HT1080 (cell line): ENCODE results near the gene SLIT3. TPM values are rescaled to one million over a fixed set of nuclear protein-coding genes. Genes with fewer than 3 reads are reported as not detected.
A peak's percentile ranks its signal among the peaks of the same experiment; 100 is the strongest.

Source experiments
- DNase-seq: peaks from one replicate; pipeline ENCODE4 v3.0.0-alpha.2; 2015; ENCODE audit warnings: low read depth
- total RNA-seq: library from RNA; depleted of rRNA; stranded (reverse); fragments of >200 nt; shearing (Covaris generic); gene quantifications from 2 replicates; pipeline ENCODE4 v1.2.3, GENCODE V29; 2014

SLIT3 gene
- total RNA-seq, 1 experiment from 2014 or later = 0.08 TPM

DNA sequence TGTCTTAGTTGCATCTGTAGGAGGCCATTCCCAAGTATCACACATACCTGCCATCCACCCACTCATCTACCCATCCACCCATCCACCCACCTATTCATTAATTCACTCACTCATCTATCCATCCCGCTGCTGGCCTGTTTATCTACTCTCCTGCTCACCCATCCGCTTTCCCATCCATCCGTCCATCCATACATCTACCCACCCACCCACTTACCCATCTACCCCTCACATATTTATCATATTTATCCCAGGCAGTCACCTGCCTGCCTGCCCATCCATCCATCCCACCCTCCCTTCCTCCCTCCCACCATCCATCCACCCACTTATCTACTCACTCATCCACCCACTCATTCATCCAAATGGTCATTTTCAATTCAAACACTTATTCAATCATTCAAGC, 577.9 kb downstream of the SLIT3 start:
- no peak for DNase-seq

DNA sequence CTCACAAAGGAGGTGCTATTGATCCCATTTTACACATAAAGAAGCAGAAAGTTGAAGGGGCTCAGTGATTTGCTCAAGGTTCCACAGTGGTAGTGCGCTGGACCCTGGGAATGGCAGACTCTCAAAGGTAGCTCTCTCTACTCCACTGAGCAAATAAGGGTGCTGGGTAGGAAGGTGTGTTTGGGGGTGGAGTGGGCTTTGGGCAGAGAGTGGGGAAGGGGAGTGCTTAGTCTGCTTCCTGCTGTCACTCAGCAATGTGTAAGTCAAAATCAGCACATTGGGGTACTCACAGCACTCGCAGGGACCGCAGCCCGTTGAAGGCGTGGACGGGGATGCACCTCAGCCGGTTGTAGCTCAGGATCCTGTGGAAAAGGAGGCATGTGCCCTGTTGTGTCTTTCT, 579.0 kb downstream of the SLIT3 start:
- DNase-seq = no peak

DNA sequence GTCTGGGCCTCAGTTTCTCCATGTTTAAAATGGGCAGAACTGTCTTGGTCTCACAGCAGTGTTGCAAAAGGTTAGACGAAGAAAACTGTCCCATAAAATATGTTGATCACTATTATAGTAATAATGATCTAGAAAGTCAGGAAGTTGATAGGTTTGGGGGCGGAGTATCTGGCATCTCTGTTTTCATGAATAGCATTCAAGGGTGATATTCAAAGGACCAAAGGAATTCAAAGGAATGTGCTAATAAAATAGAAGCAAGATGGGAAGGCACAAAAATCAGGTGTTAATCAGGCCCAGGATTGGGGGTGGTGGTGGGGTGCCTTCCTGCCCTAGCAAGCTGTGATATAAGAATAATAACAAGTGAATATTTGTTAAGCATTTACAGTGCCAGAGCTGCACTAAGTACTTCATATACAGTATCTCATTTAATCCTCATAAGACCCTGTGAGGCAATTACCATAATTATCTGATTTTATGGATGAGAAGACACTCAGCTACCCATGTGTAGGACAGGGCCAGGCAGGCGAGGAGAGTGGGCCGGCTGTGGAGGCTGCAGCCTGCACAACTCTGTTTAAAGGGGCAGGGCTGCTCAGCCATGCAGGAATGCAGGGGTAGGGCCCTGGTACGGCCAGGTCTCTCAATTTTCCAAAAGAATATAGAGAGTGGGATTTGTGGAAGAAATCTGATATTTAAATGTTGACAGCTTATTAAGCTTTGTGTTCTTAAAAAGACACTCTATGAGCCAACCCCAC, 579.8 kb downstream of the SLIT3 start:
- DNase-seq = no peak

DNA sequence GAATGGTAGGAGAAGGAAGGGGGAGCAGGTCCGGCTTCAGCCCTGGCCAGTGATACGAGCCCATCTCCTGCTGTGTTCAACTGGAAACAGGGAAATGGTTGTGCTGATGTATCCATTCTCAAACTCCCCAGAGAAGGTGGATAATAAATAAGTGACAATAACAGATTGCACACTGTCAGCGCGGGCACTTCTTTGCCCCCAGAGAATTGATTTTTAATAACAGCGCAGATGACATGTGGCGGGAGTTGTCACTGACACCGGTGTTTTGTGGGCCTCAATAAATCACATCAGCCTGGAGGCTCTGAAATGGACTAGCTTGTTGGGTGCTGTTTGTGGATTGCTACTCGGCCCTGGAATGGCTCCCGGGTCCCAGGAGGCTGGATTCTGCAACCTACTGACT, 580.4 kb downstream of the SLIT3 start:
- no peak for DNase-seq

GRCh38 chr5:168714046-168714445, 586.9 kb downstream of the SLIT3 start:
- peak; percentile 35 for DNase-seq

GRCh38 chr5:168713051-168713450, 587.9 kb downstream of the SLIT3 start:
- no peak for DNase-seq

- DNase-seq = peak; percentile 96
These were observed 588.5 kb downstream of the SLIT3 start for GRCh38 chr5:168712280-168712924.

DNA sequence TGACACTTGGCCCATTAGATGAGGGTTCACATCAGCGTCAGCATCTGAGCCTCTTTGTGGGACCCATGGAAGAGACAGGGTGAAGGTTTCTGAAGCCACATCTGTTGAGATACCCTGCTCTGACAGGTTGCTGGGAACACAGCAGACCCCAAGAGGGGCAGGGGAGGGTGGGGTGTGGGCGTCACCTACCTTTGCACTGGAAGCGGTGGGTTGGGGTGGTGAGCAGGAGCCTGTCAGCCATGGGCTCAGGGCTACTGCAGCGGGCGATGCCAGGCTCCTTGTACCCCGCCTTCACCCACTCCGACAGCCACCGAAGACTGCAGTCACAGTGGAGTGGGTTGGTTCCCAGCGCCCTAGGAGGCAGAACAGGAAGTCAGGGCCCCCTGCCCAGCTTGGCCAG, 590.2 kb downstream of the SLIT3 start:
- no peak for DNase-seq

GRCh38 chr5:168707716-168708695, 592.9 kb downstream of the SLIT3 start:
- no peak for DNase-seq

- DNase-seq = peak; percentile 40
These were observed 594.3 kb downstream of the SLIT3 start for GRCh38 chr5:168706655-168707069.

DNA sequence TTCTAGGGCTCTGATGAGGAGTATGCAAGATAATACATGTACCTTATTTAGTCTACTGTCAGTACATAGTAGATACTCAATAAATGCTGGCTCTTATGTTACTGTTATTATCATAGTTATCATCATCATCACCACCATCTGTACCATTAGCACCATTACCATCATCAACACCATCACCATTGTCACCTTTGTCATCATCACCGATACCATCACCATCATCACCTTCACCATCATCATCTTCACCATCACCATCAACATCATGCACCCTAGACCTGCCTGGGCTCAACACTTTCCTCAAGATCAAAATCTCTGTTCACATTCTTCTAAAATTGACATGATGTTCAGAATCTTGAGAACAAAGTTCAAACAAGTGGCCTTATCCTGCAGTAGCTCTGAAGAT, 595.6 kb downstream of the SLIT3 start:
- DNase-seq = no peak

GRCh38 chr5:168702511-168702910, 598.4 kb downstream of the SLIT3 start:
- no peak for DNase-seq

GRCh38 chr5:168701641-168702040, 599.3 kb downstream of the SLIT3 start:
- DNase-seq = no peak

GRCh38 chr5:168699002-168699401, 601.9 kb downstream of the SLIT3 start:
- no peak for DNase-seq

DNA sequence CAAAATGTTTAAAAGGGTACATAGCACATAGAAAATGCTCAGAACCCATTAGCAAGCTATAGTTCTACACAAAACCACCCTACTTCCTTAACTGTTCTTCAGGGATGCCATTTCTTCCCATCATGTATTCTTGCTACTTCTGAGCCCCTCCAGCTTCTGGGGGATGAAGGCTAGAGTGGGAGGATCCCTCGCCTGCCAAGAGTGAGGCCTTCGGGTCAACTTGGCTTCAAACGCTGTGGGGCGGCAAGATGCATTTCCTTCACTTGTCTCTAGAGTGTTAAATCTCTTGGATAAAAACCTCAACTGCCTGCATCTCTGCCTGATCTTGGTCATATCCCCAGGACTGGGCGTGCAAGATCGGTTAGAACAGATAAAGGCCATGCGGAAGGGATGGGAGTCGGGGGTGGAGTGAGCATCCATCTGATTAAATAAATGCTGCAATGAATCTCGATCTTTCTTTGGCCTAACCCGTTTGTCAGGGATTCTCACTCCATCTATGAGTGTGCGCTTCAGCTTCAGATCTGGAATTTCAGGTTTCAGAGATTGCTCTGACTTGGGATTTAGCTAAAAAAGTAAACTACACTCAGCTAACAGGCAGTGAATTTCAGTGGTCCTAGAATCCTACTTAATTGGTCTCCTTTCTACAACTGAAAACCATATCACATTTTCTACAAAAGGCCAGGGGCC, 603.8 kb downstream of the SLIT3 start:
- no peak for DNase-seq

DNA sequence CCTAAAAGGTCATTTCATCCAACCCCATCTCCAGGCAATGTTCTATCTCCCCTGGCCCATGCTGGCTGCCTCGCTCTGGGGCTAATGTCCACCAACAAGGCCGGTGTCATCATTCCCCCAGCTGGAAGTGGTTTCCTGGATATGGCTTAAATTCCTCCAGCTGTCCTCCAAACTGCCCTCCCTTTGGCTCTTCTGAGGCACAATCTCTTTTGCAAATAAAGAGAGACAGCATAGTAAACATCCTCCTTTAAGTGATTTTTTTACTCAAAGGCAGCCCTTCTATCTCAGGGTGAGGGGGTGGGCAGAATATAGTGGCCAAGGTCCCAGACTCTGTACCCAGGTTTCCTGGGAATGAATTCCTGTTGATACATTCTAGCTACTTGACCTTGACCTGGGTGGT, 604.3 kb downstream of the SLIT3 start:
- DNase-seq = no peak

- DNase-seq = no peak
These were observed 605.6 kb downstream of the SLIT3 start for GRCh38 chr5:168695301-168695835.

DNA sequence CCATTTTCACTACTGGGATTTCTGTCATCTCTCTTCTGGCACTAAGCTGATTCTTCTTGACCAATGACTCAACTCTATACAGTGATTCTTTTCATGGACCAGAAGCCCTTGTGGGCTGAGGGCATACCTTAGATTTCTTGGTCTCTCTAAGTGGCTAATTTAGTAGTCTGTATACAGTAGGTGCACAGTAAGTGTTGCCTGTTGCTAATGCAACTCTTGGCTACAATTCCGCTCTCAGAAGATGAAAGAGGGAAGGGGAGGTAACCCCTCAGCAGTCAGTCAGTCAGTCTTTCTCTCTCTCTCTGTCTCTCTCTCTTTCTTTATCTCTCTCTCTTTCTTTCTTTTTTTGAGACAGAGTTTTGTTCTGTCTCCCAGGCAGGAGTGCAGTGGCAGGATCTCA, 606.6 kb downstream of the SLIT3 start:
- DNase-seq = no peak

DNA sequence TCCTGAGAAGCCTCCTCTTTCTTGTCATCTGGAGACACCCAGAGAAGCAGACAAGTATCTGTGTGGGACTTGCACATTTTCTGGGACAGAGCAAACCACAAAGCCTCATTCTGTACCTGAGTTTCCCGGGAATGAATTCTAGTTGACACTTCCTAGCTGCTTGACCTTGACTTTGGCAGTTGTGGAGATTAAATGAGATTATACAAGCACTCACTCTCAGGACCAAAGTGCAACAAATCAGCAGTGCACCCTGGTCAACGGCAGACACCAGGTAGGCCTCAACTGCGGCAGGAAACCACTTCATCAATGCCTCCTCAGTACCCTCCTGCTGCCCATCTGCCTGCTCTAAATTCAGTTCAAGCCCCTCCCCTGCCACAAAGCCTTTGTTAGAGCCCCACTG, 607.1 kb downstream of the SLIT3 start:
- no peak for DNase-seq

- no peak for DNase-seq
These were observed 607.6 kb downstream of the SLIT3 start for GRCh38 chr5:168693297-168693696.

GRCh38 chr5:168691891-168692290, 609.0 kb downstream of the SLIT3 start:
- no peak for DNase-seq
